Calu3 (cell line): Measurements from ENCODE around the gene RSPH10B2. TPM values are rescaled to one million over a fixed set of nuclear protein-coding genes. Genes with fewer than 3 reads are reported as not detected.
"Not testable (repeated sequence)": the region's sequence is repeated elsewhere in the genome, so short reads cannot be mapped to it uniquely, and the experiment has no call there.

Experiments
- BruUV-seq: library from RNA; stranded (reverse); fragments of 400-500 nt; replicated peaks from 2 replicates; lab custom pipeline; 2021; lab: Mats Ljungman, UMichigan
- CTCF ChIA-PET: fragments of 300-600 bp; sonication (Branson Sonifier 250); formaldehyde crosslinking; loops from one replicate; lab custom pipeline; 2022; ENCODE audit warnings: antibody characterized with exemption; lab: Charles Lee
- DNase-seq: peaks from one replicate; pipeline ENCODE4 v3.0.0; 2022
- H3K27ac Mint-ChIP-seq: one replicate; pipeline ENCODE4 v1.8.0; 2022; ENCODE audit warnings: mixed read lengths; ENCODE audit not compliant: unreplicated experiment
- H3K27me3 Mint-ChIP-seq: one replicate; pipeline ENCODE4 v1.8.0; 2022; ENCODE audit warnings: mixed read lengths; ENCODE audit not compliant: unreplicated experiment
- H3K36me3 Mint-ChIP-seq: one replicate; pipeline ENCODE4 v1.8.0; 2022; ENCODE audit warnings: mild to moderate bottlenecking, moderate library complexity, mixed read lengths; ENCODE audit not compliant: insufficient read depth, unreplicated experiment
- H3K4me1 Mint-ChIP-seq: one replicate; pipeline ENCODE4 v1.8.0; 2022; ENCODE audit warnings: mild to moderate bottlenecking, low read depth, mixed read lengths; ENCODE audit not compliant: unreplicated experiment
- H3K4me3 Mint-ChIP-seq: one replicate; pipeline ENCODE4 v1.8.0; 2022; ENCODE audit warnings: mild to moderate bottlenecking, low read depth, moderate library complexity, mixed read lengths; ENCODE audit not compliant: unreplicated experiment
- H3K9me3 Mint-ChIP-seq: one replicate; pipeline ENCODE4 v1.8.0; 2022; ENCODE audit warnings: low read depth, mixed read lengths; ENCODE audit not compliant: unreplicated experiment
- intact Hi-C: fragments of 100-400 bp; cut with micrococcal nuclease; formaldehyde crosslinking; loops from one replicate; pipeline ENCODE4 v1.10.0; 2022; ENCODE audit not compliant: unreplicated experiment
- total RNA-seq: library from RNA; stranded (reverse); gene quantifications from 2 replicates; pipeline ENCODE4 v1.2.3, GENCODE V29; 2022

The RSPH10B2 gene
- total RNA-seq, 1 experiment from 2014 or later: 0.71 TPM

- H3K4me1 Mint-ChIP-seq, H3K4me3 Mint-ChIP-seq, H3K27me3 Mint-ChIP-seq, intact Hi-C loops, BruUV-seq, H3K27ac Mint-ChIP-seq, H3K9me3 Mint-ChIP-seq, DNase-seq, CTCF ChIA-PET, H3K36me3 Mint-ChIP-seq: not testable (repeated sequence)
Measured at GRCh38 chr7:6794276-6794675, 40.4 kb downstream of the RSPH10B2 start.

- H3K27me3 Mint-ChIP-seq, CTCF ChIA-PET, H3K36me3 Mint-ChIP-seq: not testable (repeated sequence)
Measured at GRCh38 chr7:6797218-6797617, 43.3 kb downstream of the RSPH10B2 start.

GRCh38 chr7:6798047-6798446 lies 44.1 kb downstream of the RSPH10B2 start:
- H3K9me3 Mint-ChIP-seq, H3K27me3 Mint-ChIP-seq, intact Hi-C loops, CTCF ChIA-PET, H3K27ac Mint-ChIP-seq, DNase-seq, H3K4me1 Mint-ChIP-seq, BruUV-seq, H3K4me3 Mint-ChIP-seq, H3K36me3 Mint-ChIP-seq: not testable (repeated sequence)

More at GRCh38 chr7:6797218-6797617, 43.3 kb downstream of the RSPH10B2 start:
- H3K4me3 Mint-ChIP-seq, DNase-seq, H3K27ac Mint-ChIP-seq, BruUV-seq, H3K4me1 Mint-ChIP-seq, H3K9me3 Mint-ChIP-seq, intact Hi-C loops: not testable (repeated sequence)

- CTCF ChIA-PET, H3K4me1 Mint-ChIP-seq, H3K4me3 Mint-ChIP-seq, intact Hi-C loops, DNase-seq, BruUV-seq, H3K27me3 Mint-ChIP-seq, H3K9me3 Mint-ChIP-seq, H3K27ac Mint-ChIP-seq: not testable (repeated sequence)
- H3K36me3 Mint-ChIP-seq: peaks cover 11% of the 10 kb centered on the region
Measured at GRCh38 chr7:6799887-6800286, 46.0 kb downstream of the RSPH10B2 start.

GRCh38 chr7:6800331-6800730 lies 46.4 kb downstream of the RSPH10B2 start:
- DNase-seq, H3K4me1 Mint-ChIP-seq, H3K4me3 Mint-ChIP-seq, H3K9me3 Mint-ChIP-seq, H3K27me3 Mint-ChIP-seq, intact Hi-C loops, H3K27ac Mint-ChIP-seq, BruUV-seq, CTCF ChIA-PET: not testable (repeated sequence)
- H3K36me3 Mint-ChIP-seq: peaks cover 11% of the 10 kb centered on the region

- DNase-seq, intact Hi-C loops, H3K4me1 Mint-ChIP-seq, BruUV-seq, H3K27me3 Mint-ChIP-seq, H3K27ac Mint-ChIP-seq, CTCF ChIA-PET, H3K9me3 Mint-ChIP-seq, H3K4me3 Mint-ChIP-seq: not testable (repeated sequence)
- peaks cover 11% of the 10 kb centered on the region for H3K36me3 Mint-ChIP-seq
Measured at GRCh38 chr7:6807393-6807918, 53.6 kb downstream of the RSPH10B2 start.

- CTCF ChIA-PET, H3K27ac Mint-ChIP-seq, H3K9me3 Mint-ChIP-seq, intact Hi-C loops, H3K27me3 Mint-ChIP-seq, DNase-seq, H3K4me1 Mint-ChIP-seq, H3K4me3 Mint-ChIP-seq, BruUV-seq: not testable (repeated sequence)
- H3K36me3 Mint-ChIP-seq: peaks cover 12% of the 10 kb centered on the region
Measured at GRCh38 chr7:6807959-6808358, 54.1 kb downstream of the RSPH10B2 start.

- DNase-seq, CTCF ChIA-PET, H3K27me3 Mint-ChIP-seq, H3K4me1 Mint-ChIP-seq, BruUV-seq, H3K4me3 Mint-ChIP-seq, H3K9me3 Mint-ChIP-seq, intact Hi-C loops, H3K27ac Mint-ChIP-seq: not testable (repeated sequence)
- peaks cover 25% of the 10 kb centered on the region for H3K36me3 Mint-ChIP-seq
Measured at GRCh38 chr7:6813011-6813410, 59.1 kb downstream of the RSPH10B2 start.

- H3K4me3 Mint-ChIP-seq, H3K27me3 Mint-ChIP-seq, intact Hi-C loops, H3K9me3 Mint-ChIP-seq, CTCF ChIA-PET, H3K4me1 Mint-ChIP-seq, DNase-seq, H3K27ac Mint-ChIP-seq, BruUV-seq: not testable (repeated sequence)
- peaks cover 18% of the 10 kb centered on the region for H3K36me3 Mint-ChIP-seq
Measured at GRCh38 chr7:6815470-6815869, 61.6 kb downstream of the RSPH10B2 start.

GRCh38 chr7:6821622-6822021 lies 67.7 kb downstream of the RSPH10B2 start:
- H3K36me3 Mint-ChIP-seq: peaks cover 41% of the 10 kb centered on the region
- H3K4me1 Mint-ChIP-seq, BruUV-seq, H3K27me3 Mint-ChIP-seq, H3K9me3 Mint-ChIP-seq, intact Hi-C loops, H3K4me3 Mint-ChIP-seq, DNase-seq, H3K27ac Mint-ChIP-seq: not testable (repeated sequence)
- CTCF ChIA-PET: interaction anchor here (0.6 kb wide), 1 partner anchor 918 kb away, joined by 6 read pairs; no protein-coding TSS in a partner anchor
